NOMO-1 (cell line): ENCODE results near the gene RELA.
"Not testable (repeated sequence)": the region's sequence is repeated elsewhere in the genome, so short reads cannot be mapped to it uniquely, and the experiment has no call there.

Experiments used
- DNase-seq, 2 experiments: peaks; one replicate each; lab custom pipeline; 2025; ENCODE audit not compliant: unreplicated experiment in 2 of 2; lab: John Stamatoyannopoulos, UW

Gene RELA

DNA sequence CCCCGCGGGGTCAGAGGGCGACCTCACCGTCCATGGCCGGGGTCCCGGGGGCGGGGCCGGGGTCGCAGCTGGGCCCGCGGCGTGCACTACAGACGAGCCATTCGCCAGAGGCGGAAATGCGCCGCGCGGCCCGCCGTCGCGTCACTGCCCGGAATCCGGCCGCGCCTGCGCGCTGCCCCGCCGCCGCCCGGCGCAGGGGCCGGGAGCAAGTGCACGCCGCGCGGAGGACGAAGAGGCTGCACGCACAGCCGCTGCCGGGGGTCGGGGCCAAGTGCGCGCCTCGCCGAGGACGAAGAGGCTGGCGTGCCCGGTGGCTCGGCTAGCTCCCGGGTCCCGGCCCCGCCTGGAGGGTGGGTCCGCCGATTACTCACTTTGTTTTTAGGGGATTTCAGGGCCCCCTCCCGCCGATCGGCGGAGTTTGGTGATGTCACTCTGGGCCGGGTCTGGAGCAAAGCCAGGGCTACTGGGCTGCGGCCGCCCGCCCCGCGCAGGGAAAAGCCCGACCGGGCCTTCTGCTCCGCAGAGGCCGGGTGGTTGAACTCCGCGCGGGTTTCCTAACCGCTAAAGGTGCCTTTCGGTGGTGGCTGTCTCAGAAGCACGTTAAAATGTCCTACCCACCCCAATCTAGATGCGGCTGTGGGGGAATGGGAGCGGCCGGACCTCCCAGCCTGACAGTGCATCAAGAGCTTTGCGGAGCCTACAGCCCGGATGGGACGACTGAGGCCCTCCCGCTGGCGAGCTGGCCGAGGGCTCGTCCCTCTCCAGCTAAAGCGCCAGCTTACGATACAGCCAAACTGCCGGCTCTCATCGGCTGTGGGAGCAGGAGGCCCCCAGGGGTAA is at the start of gene RELA:
Gene RELA, minus strand, starts transcription at position 118 of the 840 bp plus-strand sequence. Its CDS starts 84 bp downstream, at position 34.
- DNase-seq = peak; percentile 91 to 96

- DNase-seq = peak; percentile 97 to 98
Measured at GRCh38 chr11:65711785-65712632, 49.3 kb upstream of the RELA start, which contains the start of gene KAT5. KAT5 (plus strand) TSS chr11:65712252; CDS start chr11:65712268, 16 bp downstream.

DNA sequence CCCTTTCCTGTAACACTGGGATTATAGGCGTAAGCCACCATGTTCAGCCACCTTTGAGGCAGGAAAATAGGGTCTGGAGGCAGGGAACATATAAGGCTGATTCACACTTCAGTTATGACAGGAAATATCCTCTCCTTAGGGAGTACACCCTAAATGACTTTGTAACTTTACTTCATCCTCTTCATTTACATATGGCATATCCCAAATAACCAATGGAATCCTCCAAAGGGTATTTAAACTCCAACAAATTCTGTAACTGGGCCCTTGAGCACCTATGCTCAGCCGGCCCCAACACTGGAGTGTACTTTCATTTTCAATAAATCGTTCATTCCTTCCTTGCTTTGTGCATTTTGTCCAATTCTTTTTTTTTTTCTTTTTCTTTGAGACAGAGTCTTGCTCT is 47.7 kb upstream of the RELA start:
- no peak for DNase-seq

DNA sequence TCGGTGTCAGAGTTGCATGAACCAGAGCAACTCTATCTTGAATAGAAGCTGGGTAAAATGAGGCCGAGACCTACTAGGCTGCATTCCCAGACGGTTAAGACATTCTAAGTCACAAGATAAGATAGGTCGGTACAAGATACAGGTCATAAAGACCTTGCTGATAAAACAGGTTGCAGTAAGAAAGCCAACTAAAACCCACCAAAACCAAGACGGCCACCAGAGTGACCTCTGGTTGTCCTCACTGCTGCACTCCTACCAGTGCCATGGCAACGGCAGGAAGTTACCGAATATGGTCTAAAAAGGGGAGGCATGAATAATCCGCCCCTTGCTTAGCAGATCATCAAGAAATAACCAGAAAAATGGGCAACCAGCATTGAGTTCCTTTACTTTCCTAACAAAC is 46.9 kb upstream of the RELA start:
- DNase-seq = no peak

DNA sequence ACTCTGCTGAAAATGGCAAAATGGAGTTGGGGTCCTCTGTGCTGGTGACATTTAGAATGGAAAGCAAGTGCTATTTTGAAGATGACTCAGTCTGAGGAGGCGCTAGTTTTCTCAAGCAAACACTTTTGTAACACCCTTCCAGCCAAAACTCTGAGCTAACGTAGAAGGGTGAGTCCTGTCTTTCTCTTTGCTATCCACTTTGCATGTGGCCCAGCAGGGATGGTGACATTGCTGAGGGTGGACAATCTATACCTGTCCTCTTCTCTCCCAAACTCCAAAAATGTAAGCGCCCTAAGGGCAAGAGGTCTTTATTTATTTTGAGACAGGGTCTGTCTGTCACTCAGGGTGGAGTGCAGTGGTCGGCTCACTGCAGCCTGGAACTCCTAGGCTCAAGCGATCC is 45.7 kb upstream of the RELA start:
- DNase-seq = no peak

- DNase-seq = not testable (repeated sequence)
Measured at GRCh38 chr11:65707002-65707401, 44.3 kb upstream of the RELA start.

- DNase-seq = peak in 1 of 2 experiments; percentile 12
Measured at GRCh38 chr11:65706303-65706763, 43.6 kb upstream of the RELA start.

DNA sequence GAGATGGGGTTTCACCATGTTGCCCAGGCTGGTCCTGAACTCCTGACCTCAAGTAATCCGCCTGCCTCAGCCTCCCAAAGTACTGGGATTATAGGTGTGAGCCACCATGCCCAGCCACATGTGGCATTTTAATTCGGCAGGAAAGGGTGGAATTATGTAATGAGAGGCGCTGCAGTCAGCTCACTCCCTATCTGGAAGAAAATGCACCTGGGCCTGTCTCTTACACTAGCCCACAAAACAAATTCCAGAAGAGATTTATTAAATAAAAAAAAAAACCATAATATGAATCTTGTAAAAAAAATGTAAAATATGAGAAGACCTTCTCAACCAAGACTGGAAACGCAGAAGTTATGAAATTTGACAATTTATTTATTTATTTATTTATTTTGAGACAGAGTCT is 41.1 kb upstream of the RELA start:
- DNase-seq = no peak

DNA sequence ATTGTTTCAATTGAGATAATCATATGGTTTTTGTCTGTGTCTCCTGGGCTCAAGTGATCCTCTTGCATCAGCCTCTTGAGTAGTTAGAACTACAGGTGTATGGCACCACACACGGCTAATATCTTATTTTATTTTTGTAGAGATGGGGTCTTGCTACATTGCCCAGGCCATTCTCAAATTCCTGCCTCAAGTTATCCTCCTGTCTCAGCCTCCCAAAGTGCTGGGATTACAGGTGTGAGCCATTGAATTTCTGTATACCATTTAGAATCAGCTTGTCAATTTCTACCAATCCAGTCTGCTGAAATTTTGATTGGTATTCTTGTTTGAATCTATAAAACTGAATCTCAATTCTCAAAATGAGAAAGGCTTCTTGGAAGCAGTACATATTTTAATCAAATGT is 39.0 kb upstream of the RELA start:
- DNase-seq = no peak

DNA sequence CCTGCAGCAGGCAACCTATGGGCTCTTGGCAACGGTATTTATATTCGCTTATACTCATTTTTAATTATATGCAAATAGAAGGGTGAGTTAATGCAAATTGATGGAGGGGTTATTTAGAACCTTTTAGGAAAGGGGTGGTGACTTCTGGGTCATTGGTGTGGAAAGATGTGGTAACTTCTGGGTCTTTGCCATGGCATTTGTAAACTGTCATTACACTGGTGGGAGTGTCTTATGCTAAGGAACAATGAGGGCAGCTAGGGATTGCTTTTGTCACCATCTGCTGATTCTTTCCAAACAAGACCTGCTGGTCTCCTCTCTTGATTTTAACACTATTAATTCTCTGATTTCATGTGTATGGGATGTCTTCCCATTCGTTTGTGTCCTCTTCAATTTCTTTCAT is 37.7 kb upstream of the RELA start:
- peak in 1 of 2 experiments; percentile 53 for DNase-seq

- DNase-seq = no peak
Measured at GRCh38 chr11:65699306-65699705, 36.6 kb upstream of the RELA start.

DNA sequence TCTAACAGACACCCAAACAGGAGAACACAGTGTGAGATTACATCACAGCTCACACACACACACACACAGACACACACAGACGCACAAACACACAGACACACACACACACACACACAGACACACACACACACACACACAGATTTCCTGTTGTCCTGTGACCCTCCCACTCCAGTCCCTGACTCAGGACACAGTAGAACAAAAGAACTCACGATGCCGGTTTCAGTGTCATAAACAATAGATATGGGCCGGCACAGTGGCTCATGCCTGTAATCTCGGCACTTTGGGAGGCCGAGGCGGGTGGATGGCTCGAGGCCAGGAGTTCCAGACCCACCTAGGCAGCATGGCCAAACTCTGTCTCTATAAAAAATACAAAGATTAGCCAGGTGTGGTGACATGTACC is 35.5 kb upstream of the RELA start:
- DNase-seq = no peak

- DNase-seq = no peak
Measured at GRCh38 chr11:65696802-65697552, 34.3 kb upstream of the RELA start.

DNA sequence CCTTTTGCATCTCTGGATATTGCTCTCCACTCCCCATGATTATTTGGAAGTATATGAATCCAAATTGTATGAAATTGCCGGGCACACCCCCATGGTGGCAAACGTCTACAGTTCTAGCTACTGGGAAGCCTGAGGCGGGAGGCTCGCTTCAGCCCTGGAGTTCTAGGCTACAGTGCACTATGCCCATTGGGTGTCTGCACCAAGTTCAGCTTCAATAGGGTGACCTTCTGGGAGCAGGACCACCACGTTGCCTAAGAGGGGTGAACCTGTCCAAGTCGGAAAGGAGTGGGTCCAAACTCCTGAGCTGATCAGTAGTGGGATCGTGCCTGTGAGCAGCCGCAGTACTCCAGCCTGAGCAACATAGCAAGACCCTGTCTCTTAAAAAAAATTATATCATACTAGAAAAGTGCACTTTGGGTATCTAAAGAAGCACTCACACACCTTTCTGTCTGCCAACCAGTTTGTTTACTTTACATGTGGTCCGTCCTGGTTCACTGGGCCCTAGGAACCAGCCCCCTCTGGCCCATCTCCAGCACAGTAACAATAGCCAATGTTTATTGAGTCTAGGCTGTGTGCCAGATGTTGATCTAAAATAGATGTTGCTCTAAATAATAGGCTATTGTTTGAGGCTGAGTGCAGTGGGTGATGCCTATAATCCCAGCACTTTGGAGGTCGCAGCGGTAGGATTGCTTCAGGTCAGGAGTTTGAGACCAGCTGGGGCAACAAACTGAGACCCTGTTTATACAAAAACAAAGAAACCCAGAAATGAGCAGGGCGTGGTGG is 32.9 kb upstream of the RELA start:
- DNase-seq = no peak

DNA sequence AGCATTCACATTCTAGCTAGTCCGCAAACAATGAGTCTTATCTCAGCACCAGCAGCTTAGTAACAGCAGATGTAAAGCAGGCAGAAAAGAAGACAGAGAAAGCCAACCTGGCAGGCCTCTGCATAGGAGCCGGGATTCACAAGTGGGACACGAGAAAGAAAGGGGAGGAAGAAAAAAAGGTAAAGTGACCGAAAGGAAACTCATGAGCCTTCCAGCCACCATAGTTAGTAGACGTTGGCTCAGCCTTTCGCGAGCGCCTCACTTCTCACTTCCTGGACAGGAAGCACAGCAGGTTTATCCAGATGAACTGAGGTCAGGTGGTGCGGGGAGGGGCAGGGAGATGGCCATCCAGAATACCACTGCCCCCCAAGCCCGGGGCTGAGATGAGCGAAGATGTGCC is 29.7 kb upstream of the RELA start:
- DNase-seq = no peak

DNA sequence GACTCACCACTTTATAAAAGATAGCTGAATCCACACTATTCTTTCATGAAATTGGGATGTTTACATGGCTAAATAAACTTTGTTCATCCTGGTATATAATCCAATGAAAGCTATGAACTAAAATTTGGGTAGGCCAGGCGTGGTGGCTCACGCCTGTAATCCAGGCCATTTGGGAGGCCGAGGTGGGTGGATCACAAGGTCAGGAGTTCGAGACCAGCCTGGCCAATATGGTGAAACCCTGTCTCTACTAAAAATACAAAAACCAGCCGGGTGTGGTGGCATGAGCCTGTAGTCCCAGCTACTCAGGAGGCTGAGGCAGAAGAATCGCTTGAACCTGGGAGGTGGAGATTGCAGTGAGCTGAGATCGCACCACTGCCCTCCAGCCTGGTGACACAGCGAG is 29.1 kb upstream of the RELA start:
- not testable (repeated sequence) for DNase-seq

- no peak for DNase-seq
Measured at GRCh38 chr11:65685981-65686380, 23.3 kb upstream of the RELA start.

GRCh38 chr11:65683480-65683879 is 20.8 kb upstream of the RELA start:
- not testable (repeated sequence) for DNase-seq

GRCh38 chr11:65680192-65680743 is 17.6 kb upstream of the RELA start:
- no peak for DNase-seq

DNA sequence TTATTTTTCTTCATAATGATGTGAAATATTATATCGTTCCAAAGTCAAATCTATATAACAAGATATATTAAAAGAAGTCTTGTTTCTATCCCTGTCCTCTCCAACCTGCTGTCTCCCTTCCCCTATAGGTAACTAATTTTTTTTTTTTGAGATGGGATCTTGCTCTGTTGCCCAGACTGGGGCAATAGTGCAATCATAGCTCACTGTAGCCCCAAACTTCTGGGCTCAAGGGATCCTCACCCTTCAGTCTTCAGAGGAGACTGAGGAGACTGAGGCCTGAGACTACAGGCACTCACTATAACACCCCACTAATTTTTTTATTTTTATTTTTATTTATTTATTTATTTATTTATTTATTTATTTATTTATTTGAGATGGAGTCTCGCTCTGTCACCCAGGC is 10.3 kb upstream of the RELA start:
- no peak for DNase-seq
